Measurements from ENCODE around the gene FUBP3. TPM values are rescaled to one million over a fixed set of nuclear protein-coding genes. Genes with fewer than 3 reads are reported as not detected.

Gene FUBP3
- total and polyA plus RNA-seq, 8 donors, result 17.0 to 27.8 (median 23.6) TPM

- peaks cover 0 to 65% (median 31%) of the 10 kb centered on the region in 3 donors for H3K36me3 ChIP-seq
- no peaks in the 10 kb centered on the region for H3K4me1 ChIP-seq
- WGBS, 2 donors, result 88 to 91% methylated on average over 8 of the region's 8 CpGs
- FAIRE-seq (no peak), ATAC-seq (no peak), DNase-seq (peak in 1 of 6 donors; percentile 18)
- no peak overlapping the region for H3K4me3 ChIP-seq
- no peak overlapping the region for H3K27ac ChIP-seq
- TF ChIP-seq CTCF (IDR thresholded peaks at IDR 0.05), result no peak
- intact Hi-C loops (cut with DNase I), result no loop called here
- H3K9me3 ChIP-seq, result no peaks in the 10 kb centered on the region
- H3K27me3 ChIP-seq, result no peaks in the 10 kb centered on the region
Observed at GRCh38 chr9:130634801-130635200, 55.4 kb downstream of the FUBP3 start.

- intact Hi-C loops (cut with DNase I), result no loop called here
- no peak for FAIRE-seq
- Histone ChIP-seq H3K27me3 (no peaks in the 10 kb centered on the region), H3K9me3 (no peaks in the 10 kb centered on the region), H3K4me3 (no peak overlapping the region), H3K36me3 (peaks cover 0 to 65% (median 31%) of the 10 kb centered on the region in 3 donors), H3K27ac (no peak overlapping the region), H3K4me1 (no peaks in the 10 kb centered on the region)
- TF ChIP-seq CTCF (IDR thresholded peaks at IDR 0.05), result no peak
- peak in 1 of 6 donors; percentile 30 for DNase-seq
- ATAC-seq, result no peak
- 95% methylated on average over 6 of the region's 6 CpGs for WGBS, 2 donors
Observed at GRCh38 chr9:130635306-130635705, 55.9 kb downstream of the FUBP3 start.

GRCh38 chr9:130635721-130636647, 56.6 kb downstream of the FUBP3 start:
- DNase-seq, result peak in 1 of 6 donors; percentile 46
- 94 to 95% methylated on average over 31 to 33 of the region's 33 CpGs for WGBS, 2 donors
- Histone ChIP-seq H3K4me1 (no peaks in the 10 kb centered on the region), H3K36me3 (peaks cover 0 to 59% (median 24%) of the 10 kb centered on the region in 3 donors), H3K4me3 (no peak overlapping the region), H3K9me3 (no peaks in the 10 kb centered on the region), H3K27me3 (no peaks in the 10 kb centered on the region), H3K27ac (no peak overlapping the region)
- TF ChIP-seq CTCF (IDR thresholded peaks at IDR 0.05), result no peak
- intact Hi-C loops (cut with DNase I), result no loop called here
- no peak for ATAC-seq
- FAIRE-seq, result no peak

GRCh38 chr9:130636648-130637020, 57.3 kb downstream of the FUBP3 start:
- no peaks in the 10 kb centered on the region for H3K9me3 ChIP-seq
- WGBS, 2 donors, result 87 to 93% methylated on average over 9 of the region's 9 CpGs
- FAIRE-seq (no peak), ATAC-seq (no peak), DNase-seq (peak in 1 of 6 donors; percentile 25)
- TF ChIP-seq CTCF (IDR thresholded peaks at IDR 0.05), result no peak
- intact Hi-C loops (cut with DNase I), result no loop called here
- no peaks in the 10 kb centered on the region for H3K4me1 ChIP-seq
- H3K36me3 ChIP-seq, result peaks cover 0 to 52% (median 18%) of the 10 kb centered on the region in 3 donors
- H3K4me3 ChIP-seq, result no peak overlapping the region
- no peak overlapping the region for H3K27ac ChIP-seq
- no peaks in the 10 kb centered on the region for H3K27me3 ChIP-seq

Data from pancreas (tissue), 10 donors.